Activated T-helper 1 cell treated with Interleukin-2 at 50 U/mL for 16 hours (primary cell): ENCODE results near the gene IQCH.
"Not testable (repeated sequence)": the region's sequence is repeated elsewhere in the genome, so short reads cannot be mapped to it uniquely, and the experiment has no call there.

Experiments used
- DNase-seq: peaks from one replicate; pipeline ENCODE4 v3.0.0-alpha.2; 2020; ENCODE audit warnings: low read depth

IQCH gene

GRCh38 chr15:67448372-67448771 lies 193.8 kb downstream of the IQCH start:
- DNase-seq = not testable (repeated sequence)

- not testable (repeated sequence) for DNase-seq
Observed at GRCh38 chr15:67453703-67454102, 199.1 kb downstream of the IQCH start.

- peak; percentile 65 for DNase-seq
Observed at GRCh38 chr15:67456677-67457529, 202.3 kb downstream of the IQCH start.

- DNase-seq = no peak
Observed at GRCh38 chr15:67458331-67459029, 203.9 kb downstream of the IQCH start.

- no peak for DNase-seq
Observed at GRCh38 chr15:67460521-67460920, 205.9 kb downstream of the IQCH start.

- no peak for DNase-seq
Observed at GRCh38 chr15:67461735-67462134, 207.1 kb downstream of the IQCH start.

- no peak for DNase-seq
Observed at GRCh38 chr15:67462875-67463274, 208.3 kb downstream of the IQCH start.

GRCh38 chr15:67463488-67463887 lies 208.9 kb downstream of the IQCH start:
- DNase-seq = no peak

- DNase-seq = no peak
Observed at GRCh38 chr15:67465196-67465952, 210.8 kb downstream of the IQCH start.

- DNase-seq = no peak
Observed at GRCh38 chr15:67468416-67468815, 213.8 kb downstream of the IQCH start.

- DNase-seq = no peak
Observed at GRCh38 chr15:67469680-67470079, 215.1 kb downstream of the IQCH start.

- DNase-seq = no peak
Observed at GRCh38 chr15:67472957-67473356, 218.4 kb downstream of the IQCH start.

GRCh38 chr15:67474405-67475110 lies 220.0 kb downstream of the IQCH start:
- no peak for DNase-seq

GRCh38 chr15:67479781-67480505 lies 225.4 kb downstream of the IQCH start:
- no peak for DNase-seq

- DNase-seq = no peak
Observed at GRCh38 chr15:67480741-67481140, 226.2 kb downstream of the IQCH start.

- no peak for DNase-seq
Observed at GRCh38 chr15:67481680-67482079, 227.1 kb downstream of the IQCH start.

- no peak for DNase-seq
Observed at GRCh38 chr15:67495585-67495984, 241.0 kb downstream of the IQCH start.

- no peak for DNase-seq
Observed at GRCh38 chr15:67501177-67501835, 246.7 kb downstream of the IQCH start.

GRCh38 chr15:67501836-67502461 lies 247.4 kb downstream of the IQCH start:
- no peak for DNase-seq

- DNase-seq = no peak
Observed at GRCh38 chr15:67504056-67504455, 249.5 kb downstream of the IQCH start.
